Activated CD8-positive, alpha-beta T cell treated with anti-CD3 and anti-CD28 coated beads for 36 hours (primary cell): Measurements from ENCODE around the gene EPHB6. TPM values are rescaled to one million over a fixed set of nuclear protein-coding genes. Genes with fewer than 3 reads are reported as not detected.

Source experiments
- ATAC-seq: fragments of 200-7000 bp; cut with Tn5 transposase; one replicate; pipeline ENCODE4 v1.10.0; 2021; ENCODE audit warnings: mild to moderate bottlenecking, moderate library complexity
- CTCF ChIA-PET: fragments of 350-600 bp; sonication (Branson Sonifier 250); formaldehyde crosslinking; loops from one replicate; lab custom pipeline; 2021; ENCODE audit warnings: antibody characterized with exemption; lab: Charles Lee
- POLR2A ChIA-PET: fragments of 350-600 bp; sonication (Branson Sonifier 250); formaldehyde crosslinking; loops from one replicate; lab custom pipeline; 2021; ENCODE audit warnings: antibody characterized with exemption; lab: Charles Lee
- DNase-seq: peaks from one replicate; pipeline ENCODE4 v3.0.0-alpha.2; 2020
- H3K27ac Mint-ChIP-seq: one replicate; pipeline ENCODE4 v1.8.0; 2021; ENCODE audit warnings: mild to moderate bottlenecking, mixed read lengths
- H3K27me3 Mint-ChIP-seq: one replicate; pipeline ENCODE4 v1.8.0; 2021; ENCODE audit warnings: mixed read lengths
- H3K36me3 Mint-ChIP-seq: one replicate; pipeline ENCODE4 v1.8.0; 2021; ENCODE audit warnings: low read depth, mixed read lengths
- H3K4me1 Mint-ChIP-seq: one replicate; pipeline ENCODE4 v1.8.0; 2021; ENCODE audit warnings: low read depth, mixed read lengths
- H3K4me3 Mint-ChIP-seq: one replicate; pipeline ENCODE4 v1.8.0; 2021; ENCODE audit warnings: mild to moderate bottlenecking, moderate library complexity, mixed read lengths
- H3K9me3 Mint-ChIP-seq: one replicate; pipeline ENCODE4 v1.8.0; 2021; ENCODE audit warnings: mixed read lengths
- intact Hi-C: fragments of 100-400 bp; cut with micrococcal nuclease; formaldehyde crosslinking; loops from one replicate; pipeline ENCODE4 v1.10.0; 2022
- total RNA-seq, 2 experiments: library from RNA; stranded (reverse); gene quantifications; one replicate each; pipeline ENCODE4 v1.2.3, GENCODE V29; 2021
- TF ChIP-seq, protein P1 (sequence below): fragments of 200-600 bp; IDR thresholded peaks from one replicate; pipeline ENCODE4 v1.8.0; 2022; ENCODE audit warnings: antibody characterized with exemption, mild to moderate bottlenecking

The EPHB6 gene
- total RNA-seq, 2 experiments from 2014 or later, result 3.5 to 5.5 TPM

DNA sequence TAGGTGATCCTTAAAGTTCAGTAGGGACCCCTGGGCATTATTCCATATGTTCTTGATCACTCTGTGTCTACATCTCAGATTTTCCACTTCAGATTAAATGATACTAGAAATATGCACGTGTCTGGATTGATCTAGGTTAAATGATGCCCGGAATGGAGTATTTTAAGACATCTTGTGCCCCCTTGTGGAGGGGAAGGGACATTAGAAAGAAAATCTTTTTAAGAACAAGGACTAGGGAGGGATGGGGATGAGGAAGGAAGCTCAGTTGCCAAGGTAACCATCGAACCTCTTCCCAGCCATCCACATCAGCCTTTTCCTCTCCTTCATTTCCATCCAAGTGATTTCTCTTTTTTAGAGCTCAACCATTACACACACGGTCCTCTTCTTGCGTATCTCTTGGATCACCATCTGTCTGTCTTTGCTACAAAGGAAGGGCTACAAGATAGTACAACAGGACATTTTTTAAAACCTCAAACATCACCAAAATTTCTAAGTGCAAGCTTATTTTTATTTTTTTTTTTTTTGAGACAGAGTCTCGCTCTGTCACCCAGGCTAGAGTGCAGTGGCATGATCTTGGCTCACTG, 43.6 kb upstream of the EPHB6 start:
- Mint-ChIP-seq H3K9me3 (no peaks in the 10 kb centered on the region), H3K27me3 (no peaks in the 10 kb centered on the region), H3K4me3 (peak overlapping the region; percentile 100), H3K36me3 (no peaks in the 10 kb centered on the region), H3K4me1 (peaks cover 68% of the 10 kb centered on the region), H3K27ac (peak overlapping the region; percentile 97)
- DNase-seq, result peak; percentile 59
- CTCF ChIA-PET, result interaction anchor here (0.7 to 8.6 kb wide), 53 partner anchors 7 to 513 kb away, joined by 3 to 145 read pairs (median 5); no protein-coding TSS in a partner anchor
- POLR2A ChIA-PET, result interaction anchor here (0.6 to 25.3 kb wide), 7 partner anchors 19 to 491 kb away, joined by 3 to 1391 read pairs (median 3); no protein-coding TSS in a partner anchor
- TF ChIP-seq, protein P1, sequence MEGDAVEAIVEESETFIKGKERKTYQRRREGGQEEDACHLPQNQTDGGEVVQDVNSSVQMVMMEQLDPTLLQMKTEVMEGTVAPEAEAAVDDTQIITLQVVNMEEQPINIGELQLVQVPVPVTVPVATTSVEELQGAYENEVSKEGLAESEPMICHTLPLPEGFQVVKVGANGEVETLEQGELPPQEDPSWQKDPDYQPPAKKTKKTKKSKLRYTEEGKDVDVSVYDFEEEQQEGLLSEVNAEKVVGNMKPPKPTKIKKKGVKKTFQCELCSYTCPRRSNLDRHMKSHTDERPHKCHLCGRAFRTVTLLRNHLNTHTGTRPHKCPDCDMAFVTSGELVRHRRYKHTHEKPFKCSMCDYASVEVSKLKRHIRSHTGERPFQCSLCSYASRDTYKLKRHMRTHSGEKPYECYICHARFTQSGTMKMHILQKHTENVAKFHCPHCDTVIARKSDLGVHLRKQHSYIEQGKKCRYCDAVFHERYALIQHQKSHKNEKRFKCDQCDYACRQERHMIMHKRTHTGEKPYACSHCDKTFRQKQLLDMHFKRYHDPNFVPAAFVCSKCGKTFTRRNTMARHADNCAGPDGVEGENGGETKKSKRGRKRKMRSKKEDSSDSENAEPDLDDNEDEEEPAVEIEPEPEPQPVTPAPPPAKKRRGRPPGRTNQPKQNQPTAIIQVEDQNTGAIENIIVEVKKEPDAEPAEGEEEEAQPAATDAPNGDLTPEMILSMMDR, result peak; percentile 83
- ATAC-seq, result no peak
- intact Hi-C loops, result loop anchor here (5.0 kb wide), 1 partner anchor 489 kb away; no protein-coding TSS in a partner anchor

DNA sequence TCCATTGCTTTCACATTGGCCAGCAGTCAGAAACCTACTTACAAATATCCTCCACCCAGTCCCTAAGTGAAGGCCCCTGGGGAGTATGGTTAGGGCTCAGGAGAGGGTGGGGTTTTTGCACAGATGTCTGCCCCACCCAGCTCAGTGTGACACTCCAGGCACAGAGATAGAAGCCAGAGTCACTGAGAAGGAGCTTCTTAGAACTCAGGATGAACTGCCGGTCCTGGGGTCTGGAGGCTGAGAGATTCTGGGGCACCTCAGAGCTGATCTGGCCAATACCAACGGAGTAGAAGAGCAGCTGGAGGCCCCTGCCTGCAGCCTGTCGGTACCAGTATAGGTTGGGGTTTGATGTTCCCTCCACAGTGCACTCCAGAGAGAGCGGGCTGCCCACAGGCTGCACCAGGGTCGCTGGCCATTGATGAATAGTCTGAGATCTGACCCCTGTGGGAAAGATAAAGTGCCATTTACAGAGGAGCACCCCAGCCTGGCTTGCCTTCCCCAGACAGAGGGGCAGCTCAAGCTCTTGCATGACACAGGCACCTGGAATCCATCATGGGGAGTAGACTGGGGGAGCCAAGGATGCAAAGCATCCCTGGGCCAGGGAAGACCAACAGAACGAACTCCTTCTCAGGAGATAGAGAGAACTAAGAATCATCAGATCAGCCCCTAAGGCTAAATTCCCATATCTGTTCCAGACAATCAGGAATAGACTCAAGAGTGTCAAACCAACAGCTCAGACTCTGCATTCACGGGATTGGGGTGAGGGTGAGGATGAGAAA, 42.2 kb upstream of the EPHB6 start:
- peaks cover 58% of the 10 kb centered on the region for H3K4me1 Mint-ChIP-seq

DNA sequence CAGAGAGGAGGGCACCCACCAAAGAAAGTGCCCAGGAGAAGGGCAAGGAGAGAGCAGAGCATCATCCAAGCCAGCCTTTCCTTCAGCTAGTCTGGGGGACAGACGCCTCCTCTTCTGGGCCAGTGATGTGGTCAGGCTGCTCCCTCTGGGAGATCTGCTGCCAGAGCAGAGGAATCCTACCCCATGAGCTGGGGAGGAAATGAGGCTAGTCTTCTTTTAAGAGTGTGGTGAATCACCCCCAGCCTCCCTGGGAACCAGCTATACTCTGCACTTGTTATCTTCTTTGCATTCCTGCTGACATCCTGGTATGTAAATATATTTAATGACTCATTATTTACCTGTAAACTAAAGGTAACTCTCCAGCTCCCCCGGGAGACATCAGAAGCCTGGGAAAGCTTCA, 41.6 kb upstream of the EPHB6 start:
- ATAC-seq (no peak), DNase-seq (no peak)
- no peaks in the 10 kb centered on the region for H3K9me3 Mint-ChIP-seq
- no peaks in the 10 kb centered on the region for H3K27me3 Mint-ChIP-seq
- H3K4me3 Mint-ChIP-seq, result peak overlapping the region; percentile 31
- H3K36me3 Mint-ChIP-seq, result no peaks in the 10 kb centered on the region
- POLR2A ChIA-PET, result interaction anchor here (1.1 to 25.3 kb wide), 3 partner anchors 8 to 278 kb away, joined by 3 to 1391 read pairs (median 4); no protein-coding TSS in a partner anchor
- CTCF ChIA-PET, result interaction anchor here (1.0 to 8.6 kb wide), 22 partner anchors 9 to 510 kb away, joined by 3 to 117 read pairs (median 6); no protein-coding TSS in a partner anchor
- peak overlapping the region; percentile 47 for H3K27ac Mint-ChIP-seq
- TF ChIP-seq, protein P1, result no peak
- intact Hi-C loops, result loop anchor here (5.0 kb wide), 1 partner anchor 491 kb away; no protein-coding TSS in a partner anchor
- H3K4me1 Mint-ChIP-seq, result peaks cover 52% of the 10 kb centered on the region

More for the DNA sequence above, 42.2 kb upstream of the EPHB6 start:
- Mint-ChIP-seq H3K36me3 (no peaks in the 10 kb centered on the region), H3K9me3 (no peaks in the 10 kb centered on the region), H3K4me3 (peak overlapping the region; percentile 31), H3K27ac (peak overlapping the region; percentile 97), H3K27me3 (no peaks in the 10 kb centered on the region)
- intact Hi-C loops, result loop anchor here (5.0 kb wide), 1 partner anchor 490 kb away; no protein-coding TSS in a partner anchor
- CTCF ChIA-PET, result interaction anchor here (1.0 to 8.6 kb wide), 24 partner anchors 9 to 509 kb away, joined by 3 to 117 read pairs (median 5); no protein-coding TSS in a partner anchor
- TF ChIP-seq, protein P1, result no peak
- POLR2A ChIA-PET, result interaction anchor here (1.5 to 25.3 kb wide), 2 partner anchors 9 to 20 kb away, joined by 4 to 1391 read pairs; no protein-coding TSS in a partner anchor
- DNase-seq (no peak), ATAC-seq (no peak)

DNA sequence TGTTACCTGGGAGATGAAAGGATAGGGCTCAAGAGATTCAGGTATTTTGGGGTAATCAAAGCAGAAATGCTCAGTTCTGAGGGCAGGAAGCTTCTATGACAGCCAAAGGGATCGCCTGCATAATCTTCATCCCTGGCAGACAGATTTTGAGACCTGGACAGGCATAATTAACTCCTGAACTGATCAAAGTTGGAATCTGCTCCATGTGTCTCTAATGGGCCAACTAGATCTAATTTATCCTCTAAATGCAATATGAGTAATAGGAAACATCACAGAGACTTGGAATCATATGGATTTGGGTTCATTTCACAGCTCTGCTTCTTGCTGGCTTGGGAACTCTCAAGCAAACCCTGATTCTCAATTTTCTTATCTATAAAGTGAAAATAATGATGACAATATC, 41.2 kb upstream of the EPHB6 start:
- DNase-seq, result no peak
- Mint-ChIP-seq H3K36me3 (no peaks in the 10 kb centered on the region), H3K9me3 (no peaks in the 10 kb centered on the region), H3K4me3 (no peak overlapping the region), H3K4me1 (peaks cover 49% of the 10 kb centered on the region), H3K27ac (no peak overlapping the region), H3K27me3 (no peaks in the 10 kb centered on the region)
- intact Hi-C loops, result loop anchor here (5.0 kb wide), 1 partner anchor 491 kb away; no protein-coding TSS in a partner anchor
- no peak for ATAC-seq
- TF ChIP-seq, protein P1, result no peak
- ChIA-PET POLR2A (interaction anchor here (1.1 to 25.3 kb wide), 2 partner anchors 21 to 278 kb away, joined by 3 to 1391 read pairs; no protein-coding TSS in a partner anchor), CTCF (interaction anchor here (1.0 to 8.6 kb wide), 21 partner anchors 8 to 510 kb away, joined by 3 to 117 read pairs (median 5); no protein-coding TSS in a partner anchor)
